GM19239 (cell line): ENCODE results near the gene RHD.
A peak's percentile ranks its signal among the peaks of the same experiment; 100 is the strongest.
"Not testable (repeated sequence)": the region's sequence is repeated elsewhere in the genome, so short reads cannot be mapped to it uniquely, and the experiment has no call there.

ENCODE experiments used
- DNase-seq: peaks from one replicate; pipeline ENCODE4 v3.0.0; 2011; ENCODE audit warnings: low spot score; ENCODE audit not compliant: insufficient read length
- FAIRE-seq: peaks from 2 replicates; lab custom pipeline; 2011; peaks lifted over from hg19 to GRCh38; lab: Jason Lieb, UNC

RHD gene

DNA sequence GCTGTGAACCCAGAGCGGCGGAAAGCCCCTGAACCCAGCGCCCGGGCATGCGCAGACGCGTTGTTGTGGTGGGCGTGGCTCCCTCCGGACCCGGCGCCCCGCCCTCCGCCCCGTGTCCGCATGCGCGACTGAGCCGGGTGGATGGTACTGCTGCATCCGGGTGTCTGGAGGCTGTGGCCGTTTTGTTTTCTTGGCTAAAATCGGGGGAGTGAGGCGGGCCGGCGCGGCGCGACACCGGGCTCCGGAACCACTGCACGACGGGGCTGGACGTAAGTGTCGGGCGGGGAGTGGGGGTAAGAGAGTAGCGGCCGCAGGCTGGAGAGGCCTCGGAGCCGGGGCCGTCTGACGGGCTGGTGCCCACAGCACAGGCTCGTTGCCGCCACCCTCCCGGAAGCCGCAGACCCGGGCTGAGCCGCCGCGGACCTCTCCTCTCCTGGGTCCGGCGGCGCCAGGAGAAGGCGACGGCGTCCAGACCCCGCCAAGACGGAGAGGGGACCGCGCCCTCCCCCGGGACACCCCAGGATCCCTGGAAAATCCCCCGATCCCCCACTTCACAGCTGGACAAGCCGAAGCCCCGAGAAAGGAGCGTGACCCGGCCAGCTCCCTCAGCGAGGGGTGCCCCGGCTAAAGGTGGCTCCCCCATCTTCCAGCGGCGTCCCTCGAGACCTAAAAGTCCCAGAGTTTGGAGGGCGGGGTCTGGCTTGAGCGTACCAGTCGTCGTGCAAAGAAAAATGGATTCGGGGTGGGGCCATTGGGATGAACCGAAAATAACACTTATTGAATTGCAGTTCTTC lies 66.1 kb downstream of the RHD start, which contains the start of gene TMEM50A:
TSS of gene TMEM50A (plus strand) at position 147 of the 794 bp plus-strand sequence. CDS start 2,153 bp downstream, outside the sequence.
- peak; percentile 99 for FAIRE-seq
- peak; percentile 58 for DNase-seq

GRCh38 chr1:25338986-25339385 lies 66.7 kb downstream of the RHD start:
- no peak for DNase-seq
- no peak for FAIRE-seq

- DNase-seq (no peak), FAIRE-seq (no peak)
These were observed 69.4 kb downstream of the RHD start for GRCh38 chr1:25341746-25342145.

- no peak for FAIRE-seq
- no peak for DNase-seq
These were observed 70.5 kb downstream of the RHD start for GRCh38 chr1:25342846-25343245.

DNA sequence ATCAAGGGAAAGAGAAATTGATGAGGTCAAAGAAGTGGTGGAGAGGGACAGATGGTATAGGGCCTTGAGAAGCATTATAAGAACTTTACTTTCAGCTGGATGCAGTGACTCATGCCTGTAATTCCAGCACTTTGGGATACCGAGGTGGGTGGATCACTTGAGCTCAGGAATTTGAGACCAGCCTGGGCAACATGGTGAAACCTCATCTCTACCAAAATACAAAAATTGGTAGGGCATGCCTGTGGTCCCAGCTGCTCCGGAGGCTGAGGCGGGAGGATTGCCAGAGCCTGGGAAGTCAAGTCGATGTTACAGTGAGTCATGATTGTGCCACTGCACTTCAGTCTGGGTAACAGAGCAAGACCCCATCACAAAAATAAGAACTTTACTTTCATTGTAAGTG lies 71.6 kb downstream of the RHD start:
- DNase-seq (no peak), FAIRE-seq (no peak)

DNA sequence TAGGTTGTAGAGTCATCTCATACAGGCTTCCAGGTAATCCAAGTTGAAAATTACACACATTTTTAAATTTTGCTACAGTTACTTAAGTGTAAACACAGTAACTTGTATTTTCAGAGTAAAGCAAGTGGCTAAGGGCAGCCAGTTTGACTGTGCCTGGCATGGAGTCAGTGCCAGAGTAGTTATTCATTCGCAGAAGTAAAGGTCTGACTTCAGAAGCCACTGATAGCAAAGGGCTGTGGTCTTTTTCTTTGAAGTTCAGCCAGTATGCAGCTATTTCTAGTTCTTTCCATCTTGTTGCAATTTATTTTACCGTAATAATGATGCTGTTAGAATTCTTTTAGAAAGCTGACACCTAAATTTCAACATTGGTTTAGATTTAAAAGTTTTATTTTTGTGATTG lies 75.2 kb downstream of the RHD start:
- no peak for DNase-seq
- FAIRE-seq = no peak

DNA sequence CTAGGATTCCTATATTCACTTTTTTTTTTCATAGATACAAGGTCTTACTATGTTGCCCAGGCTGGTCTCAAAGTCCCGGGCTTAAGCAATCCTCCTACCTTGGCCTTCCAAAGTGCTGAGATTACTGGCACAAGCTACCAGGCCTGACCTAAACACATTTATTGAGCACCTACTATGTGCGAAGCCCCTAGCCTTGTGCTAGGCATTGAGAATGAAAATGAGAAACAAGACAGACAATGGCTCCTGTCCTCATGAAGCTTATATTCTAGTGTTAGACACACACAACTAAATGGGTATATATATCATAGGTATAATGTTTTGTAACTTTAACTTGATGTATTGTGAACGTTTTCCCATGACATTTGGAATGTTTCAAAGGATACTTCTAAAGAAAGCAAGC lies 77.3 kb downstream of the RHD start:
- no peak for DNase-seq
- FAIRE-seq = no peak

DNA sequence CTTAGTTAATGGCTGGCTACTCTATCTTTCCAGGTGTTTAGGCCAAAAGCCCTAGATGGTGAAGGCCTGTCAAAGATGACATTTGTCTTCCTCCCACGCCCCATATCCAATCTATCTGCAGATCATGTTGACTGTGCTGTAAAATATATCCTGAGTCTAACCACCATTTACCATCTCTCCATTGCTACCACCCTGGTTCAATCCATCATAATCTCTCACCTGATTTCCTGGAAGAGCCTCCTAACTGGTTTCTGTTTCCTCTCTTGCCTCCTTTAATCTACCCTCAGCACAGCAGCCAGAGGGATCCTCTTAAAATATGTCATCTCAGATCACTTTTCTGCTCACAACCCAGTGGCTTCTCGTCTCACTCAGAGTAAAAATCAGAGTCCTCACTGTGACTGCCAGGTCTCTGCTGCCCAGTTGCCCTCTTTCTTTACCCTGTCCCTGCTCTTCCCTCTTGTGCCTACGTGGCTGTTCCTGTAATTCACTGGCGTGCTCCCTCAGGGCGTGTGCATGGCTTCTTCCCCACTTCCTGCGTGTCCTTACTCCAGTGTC lies 83.6 kb downstream of the RHD start:
- no peak for DNase-seq
- no peak for FAIRE-seq

DNA sequence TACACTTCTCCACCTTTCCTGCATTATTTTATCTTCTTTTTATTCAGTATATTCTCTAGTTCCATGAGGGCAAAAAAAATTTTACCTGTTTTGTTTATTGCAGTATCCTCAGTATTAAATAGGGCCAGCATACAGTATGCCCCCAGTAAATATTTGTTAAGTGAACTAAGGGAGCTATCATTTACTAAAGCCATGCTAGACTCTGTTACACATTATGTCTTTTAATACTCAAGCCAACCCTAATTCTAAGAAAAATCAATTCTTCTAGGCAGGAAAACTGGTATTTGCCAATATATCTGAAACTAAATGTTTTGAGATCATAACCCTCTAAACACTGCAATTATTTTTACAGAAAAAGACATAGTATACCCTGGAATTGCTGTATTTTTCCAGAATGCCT lies 84.1 kb downstream of the RHD start:
- DNase-seq = no peak
- FAIRE-seq = no peak

- DNase-seq (no peak), FAIRE-seq (no peak)
These were observed 84.5 kb downstream of the RHD start for GRCh38 chr1:25356848-25357247.

DNA sequence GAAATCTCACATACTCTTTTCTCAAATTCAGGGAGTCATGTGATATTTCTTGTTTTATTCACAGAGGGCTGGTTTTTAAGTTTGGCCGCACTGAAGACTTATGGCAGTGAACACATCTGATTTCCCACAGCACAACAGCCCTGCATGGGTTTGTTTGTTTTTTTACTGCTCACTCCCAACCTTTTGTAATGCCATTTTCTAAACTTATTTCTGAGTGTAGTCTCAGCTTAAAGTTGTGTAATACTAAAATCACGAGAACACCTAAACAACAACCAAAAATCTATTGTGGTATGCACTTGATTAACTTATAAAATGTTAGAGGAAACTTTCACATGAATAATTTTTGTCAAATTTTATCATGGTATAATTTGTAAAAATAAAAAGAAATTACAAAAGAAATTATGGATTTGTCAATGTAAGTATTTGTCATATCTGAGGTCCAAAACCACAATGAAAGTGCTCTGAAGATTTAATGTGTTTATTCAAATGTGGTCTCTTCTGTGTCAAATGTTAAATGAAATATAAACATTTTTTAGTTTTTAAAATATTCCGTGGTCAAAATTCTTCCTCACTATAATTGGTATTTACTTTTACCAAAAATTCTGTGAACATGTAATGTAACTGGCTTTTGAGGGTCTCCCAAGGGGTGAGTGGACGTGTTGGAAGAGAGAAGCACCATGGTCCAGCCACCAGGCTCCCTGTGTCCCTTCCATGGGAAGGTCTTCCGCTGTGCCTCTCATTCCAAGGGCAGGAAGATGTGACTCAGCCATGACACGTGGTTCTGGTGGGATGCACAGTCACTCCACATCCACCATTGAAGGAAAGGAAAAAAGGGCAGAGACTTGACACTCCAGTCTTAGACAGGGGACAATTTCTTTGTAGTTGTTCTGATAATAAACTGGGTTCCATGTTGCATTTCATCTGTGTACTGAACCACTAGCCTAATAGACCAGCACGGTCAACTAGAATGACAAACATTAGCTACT lies 88.6 kb downstream of the RHD start:
- DNase-seq = no peak
- FAIRE-seq = no peak

GRCh38 chr1:25361901-25362300 lies 89.6 kb downstream of the RHD start:
- FAIRE-seq (no peak), DNase-seq (no peak)

DNA sequence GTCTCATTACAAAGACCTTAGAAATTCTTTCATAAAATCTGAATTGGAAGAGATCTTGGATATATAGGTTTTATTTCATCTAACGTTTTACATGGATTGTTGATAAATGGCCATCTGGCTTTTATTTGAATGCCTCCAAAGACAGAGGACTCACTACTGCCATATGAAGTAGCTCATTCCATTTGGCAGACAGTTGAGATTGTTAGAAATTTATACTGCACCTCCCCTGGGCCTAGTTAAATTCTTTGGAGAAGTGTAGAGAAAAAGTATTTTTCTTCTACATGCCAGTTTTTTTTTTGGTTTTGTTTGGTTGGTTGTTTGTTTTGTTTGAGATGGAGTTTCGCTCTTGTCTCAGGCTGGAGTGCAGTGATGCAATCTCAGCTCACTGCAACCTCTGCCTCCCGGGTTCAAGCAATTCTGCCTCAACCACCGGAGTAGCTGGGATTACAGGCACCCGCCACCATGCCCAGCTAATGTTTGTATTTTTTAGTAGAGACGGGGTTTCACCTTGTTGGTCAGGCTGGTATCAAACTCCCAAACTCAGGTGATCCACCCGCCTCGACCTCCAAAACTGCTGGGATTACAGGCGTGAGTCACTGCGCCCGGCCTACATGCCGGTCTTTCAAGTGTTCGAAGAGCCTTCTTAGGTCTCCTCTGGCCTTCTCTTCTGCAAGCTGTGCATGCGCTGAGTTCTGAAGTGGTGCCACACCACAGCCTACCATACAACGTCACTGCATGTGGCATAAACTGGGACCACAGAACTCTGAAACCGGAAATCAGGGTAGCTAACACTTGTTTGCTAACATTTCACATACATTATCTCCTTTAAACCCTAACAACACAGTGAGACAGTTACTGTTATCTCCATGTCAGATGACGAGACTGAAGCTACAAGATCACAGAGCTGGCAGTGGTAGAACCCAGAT lies 90.6 kb downstream of the RHD start:
- not testable (repeated sequence) for FAIRE-seq, DNase-seq

DNA sequence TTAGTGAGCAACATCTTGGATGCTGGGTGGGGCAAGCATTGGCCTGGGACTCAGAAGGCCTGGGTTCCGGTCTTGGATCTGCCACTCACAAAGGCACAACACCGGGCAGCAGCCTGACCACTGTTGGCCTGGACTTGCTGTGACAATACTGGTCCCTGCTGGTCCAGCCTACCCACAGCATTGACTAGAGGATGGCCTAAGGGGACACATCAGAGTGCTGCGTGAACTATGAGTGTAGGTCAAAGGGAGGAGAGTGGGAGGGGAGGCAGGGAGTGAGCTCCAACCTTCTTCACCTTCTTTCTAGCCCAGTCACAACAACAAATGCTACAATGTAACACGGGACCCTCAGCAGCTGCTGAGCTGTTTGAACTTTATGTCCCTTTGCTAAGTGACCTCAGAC lies 96.9 kb downstream of the RHD start:
- DNase-seq (no peak), FAIRE-seq (no peak)

DNA sequence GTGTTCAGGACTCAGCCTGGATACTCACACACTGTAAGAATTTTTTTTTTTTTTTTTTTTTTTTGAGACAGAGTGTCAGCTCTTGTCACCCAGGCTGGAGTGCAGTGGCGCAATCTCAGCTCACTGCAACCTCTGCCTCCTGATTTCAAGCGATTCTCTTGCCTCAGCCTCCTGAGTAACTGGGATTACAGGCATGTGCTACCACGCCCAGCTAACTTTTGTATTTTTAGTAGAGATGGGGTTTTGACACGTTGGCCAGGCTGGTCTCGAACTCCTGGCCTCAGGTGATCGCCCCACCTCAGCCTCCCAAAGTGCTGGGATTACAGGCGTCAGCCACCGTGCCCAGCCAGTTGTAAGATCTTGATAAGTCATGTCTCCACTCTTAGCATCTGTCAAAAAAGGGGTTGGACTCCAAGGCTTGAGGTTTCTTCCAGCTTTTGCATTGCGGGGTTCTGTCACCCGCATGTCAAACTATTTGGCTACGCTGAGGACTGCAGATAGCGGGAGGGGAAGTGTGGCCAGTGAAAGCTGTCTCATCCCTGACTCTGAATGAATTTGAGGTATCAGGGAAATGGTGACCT lies 97.5 kb downstream of the RHD start:
- not testable (repeated sequence) for FAIRE-seq, DNase-seq

DNA sequence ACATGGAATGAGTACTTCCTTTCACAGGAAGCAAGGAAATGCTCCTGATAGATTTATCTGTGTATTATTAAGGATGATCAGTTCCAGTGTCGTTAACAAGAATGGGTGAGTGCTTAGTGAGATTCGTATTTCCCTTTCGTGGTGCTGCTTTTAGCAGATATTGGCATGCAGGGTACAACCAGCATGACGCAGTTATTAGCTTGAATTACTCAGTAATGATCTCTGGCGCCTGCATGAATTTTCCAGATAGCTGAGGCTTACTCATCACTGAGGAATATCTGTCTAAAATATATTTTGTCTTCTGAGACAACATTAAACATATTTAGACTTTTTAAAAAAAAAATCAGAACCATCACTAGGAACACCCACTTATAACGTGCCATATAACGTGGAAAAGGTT lies 99.4 kb downstream of the RHD start:
- not testable (repeated sequence) for DNase-seq, FAIRE-seq

DNA sequence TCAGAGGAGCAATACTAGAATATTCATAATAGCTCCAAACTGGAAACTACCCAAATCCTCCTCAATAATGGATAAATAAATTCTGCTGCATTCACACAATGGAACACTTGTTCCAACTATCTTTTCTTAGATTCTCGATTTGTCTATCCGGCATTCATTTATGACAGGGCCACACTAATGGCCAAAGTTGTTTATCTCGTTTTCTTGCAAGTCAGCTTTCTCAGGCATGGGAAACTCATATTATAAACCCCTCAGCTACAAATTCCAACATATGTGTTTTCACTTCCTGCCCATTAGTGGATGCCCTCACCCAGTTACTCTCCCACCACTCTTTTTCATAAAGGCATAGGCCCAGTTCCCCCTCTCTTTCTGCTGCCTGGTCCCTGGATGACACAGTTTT lies 106.1 kb downstream of the RHD start:
- DNase-seq, FAIRE-seq: not testable (repeated sequence)
